Glomerular endothelial cell (primary cell): ENCODE measurements around the gene SOX9. TPM values are rescaled to one million over a fixed set of nuclear protein-coding genes. Genes with fewer than 3 reads are reported as not detected.

ENCODE experiments used
- DNase-seq: peaks from one replicate; pipeline ENCODE4 v3.0.0-alpha.2; 2011; ENCODE audit warnings: low read depth, low spot score; ENCODE audit errors: extremely low read depth
- total RNA-seq: library from RNA; depleted of rRNA; stranded (reverse); fragments of >200 nt; gene quantifications from 2 replicates; pipeline ENCODE4 v1.2.3, GENCODE V29; 2015

SOX9 gene
- total RNA-seq, 1 donor from 2014 or later: 6.9 TPM

- DNase-seq: no peak
Measured at GRCh38 chr17:72152387-72152929, 31.6 kb downstream of the SOX9 start.

- DNase-seq: no peak
Measured at GRCh38 chr17:72158895-72159885, 38.4 kb downstream of the SOX9 start.

GRCh38 chr17:72162569-72162968 is 41.7 kb downstream of the SOX9 start:
- no peak for DNase-seq

GRCh38 chr17:72163474-72163873 is 42.7 kb downstream of the SOX9 start:
- no peak for DNase-seq

GRCh38 chr17:72164158-72164739 is 43.4 kb downstream of the SOX9 start:
- no peak for DNase-seq

GRCh38 chr17:72165192-72165866 is 44.5 kb downstream of the SOX9 start:
- no peak for DNase-seq

GRCh38 chr17:72165867-72166439 is 45.1 kb downstream of the SOX9 start:
- no peak for DNase-seq

- no peak for DNase-seq
Measured at GRCh38 chr17:72167593-72167992, 46.8 kb downstream of the SOX9 start.

GRCh38 chr17:72169823-72170222 is 49.0 kb downstream of the SOX9 start:
- no peak for DNase-seq

- no peak for DNase-seq
Measured at GRCh38 chr17:72171703-72172667, 51.2 kb downstream of the SOX9 start.

GRCh38 chr17:72173499-72174116 is 52.8 kb downstream of the SOX9 start:
- no peak for DNase-seq

- no peak for DNase-seq
Measured at GRCh38 chr17:72175263-72175662, 54.4 kb downstream of the SOX9 start.
